Epithelial cell of esophagus (primary cell): ENCODE measurements around the gene KYAT1.
"Not testable (repeated sequence)": the region's sequence is repeated elsewhere in the genome, so short reads cannot be mapped to it uniquely, and the experiment has no call there.

Source experiments
- DNase-seq: peaks from one replicate; pipeline ENCODE4 v3.0.0; 2010; ENCODE audit warnings: low read depth
- H3K4me3 ChIP-seq: 2 replicates; pipeline ENCODE4 v1.5.1; 2011; ENCODE audit warnings: mild to moderate bottlenecking, low read length, control low read depth
- CTCF ChIP-seq: IDR thresholded peaks from 2 replicates; pipeline ENCODE4 v1.5.1; 2011; ENCODE audit warnings: low read depth, mild to moderate bottlenecking, low read length, control low read depth, inconsistent platforms; ENCODE audit not compliant: insufficient read depth; ENCODE audit errors: missing control alignments

Gene KYAT1

DNA sequence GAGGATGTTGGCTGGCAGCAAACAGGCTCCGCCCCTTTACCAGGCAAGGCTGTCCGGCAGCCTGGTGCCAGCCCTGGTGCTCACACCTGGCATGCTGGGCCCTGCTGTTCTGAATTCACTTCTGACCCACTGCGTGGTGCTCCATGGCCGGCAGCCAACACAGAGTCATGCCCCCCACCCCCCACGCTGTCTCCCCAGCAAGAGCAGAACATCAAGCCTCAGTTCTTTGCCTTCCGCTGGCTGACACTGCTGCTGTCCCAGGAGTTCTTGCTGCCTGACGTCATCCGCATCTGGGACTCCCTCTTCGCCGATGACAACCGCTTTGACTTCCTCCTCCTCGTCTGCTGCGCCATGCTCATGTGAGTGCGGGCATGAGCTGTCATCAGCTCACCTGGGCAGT, 76.1 kb downstream of the KYAT1 start:
- no peak for DNase-seq
- no peak for TF ChIP-seq CTCF
- no peak overlapping the region for H3K4me3 ChIP-seq

DNA sequence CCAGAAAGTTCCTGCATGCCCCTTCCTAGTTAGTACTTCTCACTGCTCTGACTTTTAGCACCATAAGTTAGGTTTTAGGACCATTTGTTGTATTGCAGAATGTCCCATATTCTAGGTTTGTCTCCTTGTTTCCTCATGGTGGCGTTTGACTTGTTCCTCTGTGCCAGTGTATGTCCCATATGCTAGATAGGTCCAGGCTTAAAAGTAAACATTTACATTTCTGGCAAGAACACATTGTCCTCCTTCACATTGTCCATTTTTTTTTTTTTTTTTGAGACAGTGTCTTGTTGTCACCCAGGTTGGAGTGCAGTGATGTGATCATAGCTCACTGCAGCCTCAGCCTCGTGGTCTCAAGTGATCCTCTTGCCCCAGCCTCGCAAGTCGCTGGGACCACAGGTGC, 79.3 kb downstream of the KYAT1 start:
- no peak overlapping the region for H3K4me3 ChIP-seq
- no peak for TF ChIP-seq CTCF

GRCh38 chr9:128800061-128800460, 81.7 kb downstream of the KYAT1 start:
- H3K4me3 ChIP-seq, result no peak overlapping the region
- no peak for DNase-seq
- TF ChIP-seq CTCF, result no peak

More for the DNA sequence above, 79.3 kb downstream of the KYAT1 start:
- DNase-seq, result no peak

GRCh38 chr9:128798896-128799295, 82.9 kb downstream of the KYAT1 start:
- no peak overlapping the region for H3K4me3 ChIP-seq
- TF ChIP-seq CTCF, result no peak
- DNase-seq, result no peak

DNA sequence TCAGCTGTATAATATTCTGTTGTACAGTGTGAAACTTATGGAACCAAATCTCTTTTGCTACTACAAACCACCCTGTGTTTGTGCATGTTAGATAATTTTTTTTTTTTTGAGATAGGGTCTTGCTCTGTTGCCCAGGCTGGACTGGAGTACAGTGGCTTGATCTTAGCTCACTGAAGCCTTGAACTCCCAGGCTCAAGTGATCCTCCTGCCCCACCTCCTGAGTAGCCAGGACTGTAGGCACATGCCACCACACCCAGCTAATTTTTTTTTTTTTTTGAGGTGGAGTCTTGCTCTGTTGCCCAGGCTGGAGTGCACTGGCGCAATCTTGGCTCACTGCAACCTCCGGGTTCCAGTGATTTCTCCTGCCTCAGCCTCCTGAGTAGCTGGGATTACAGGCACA, 86.8 kb downstream of the KYAT1 start:
- DNase-seq, H3K4me3 ChIP-seq: not testable (repeated sequence)

GRCh38 chr9:128792978-128793686, 88.6 kb downstream of the KYAT1 start:
- DNase-seq, result no peak
- no peak overlapping the region for H3K4me3 ChIP-seq
- TF ChIP-seq CTCF, result no peak

- no peak for DNase-seq
Observed at GRCh38 chr9:128792134-128792533, 89.6 kb downstream of the KYAT1 start.

More at GRCh38 chr9:128792134-128792533, 89.6 kb downstream of the KYAT1 start:
- H3K4me3 ChIP-seq, result no peak overlapping the region
- no peak for TF ChIP-seq CTCF
